ENCODE data around the gene PSMD12.

- no peak for TF ChIP-seq CTCF (IDR thresholded peaks at IDR 0.05)
- no peak for TF ChIP-seq POLR2A (IDR thresholded peaks at IDR 0.05)
- TF ChIP-seq POLR2AphosphoS5 (IDR thresholded peaks at IDR 0.05), result no peak
- TF ChIP-seq EP300 (IDR thresholded peaks at IDR 0.05), result no peak
Measured at GRCh38 chr17:67310406-67310805, 56.0 kb downstream of the PSMD12 start.
